Fibroblast of skin of left biceps (primary cell): ENCODE data around the gene KCNJ12.
"Not testable (repeated sequence)": the region's sequence is repeated elsewhere in the genome, so short reads cannot be mapped to it uniquely, and the experiment has no call there.

Experiments
- DNase-seq, 2 experiments: peaks; one replicate each; pipeline ENCODE4 v3.0.0-alpha.2; 2013; ENCODE audit warnings: low read depth in 2 of 2

Gene KCNJ12

DNA sequence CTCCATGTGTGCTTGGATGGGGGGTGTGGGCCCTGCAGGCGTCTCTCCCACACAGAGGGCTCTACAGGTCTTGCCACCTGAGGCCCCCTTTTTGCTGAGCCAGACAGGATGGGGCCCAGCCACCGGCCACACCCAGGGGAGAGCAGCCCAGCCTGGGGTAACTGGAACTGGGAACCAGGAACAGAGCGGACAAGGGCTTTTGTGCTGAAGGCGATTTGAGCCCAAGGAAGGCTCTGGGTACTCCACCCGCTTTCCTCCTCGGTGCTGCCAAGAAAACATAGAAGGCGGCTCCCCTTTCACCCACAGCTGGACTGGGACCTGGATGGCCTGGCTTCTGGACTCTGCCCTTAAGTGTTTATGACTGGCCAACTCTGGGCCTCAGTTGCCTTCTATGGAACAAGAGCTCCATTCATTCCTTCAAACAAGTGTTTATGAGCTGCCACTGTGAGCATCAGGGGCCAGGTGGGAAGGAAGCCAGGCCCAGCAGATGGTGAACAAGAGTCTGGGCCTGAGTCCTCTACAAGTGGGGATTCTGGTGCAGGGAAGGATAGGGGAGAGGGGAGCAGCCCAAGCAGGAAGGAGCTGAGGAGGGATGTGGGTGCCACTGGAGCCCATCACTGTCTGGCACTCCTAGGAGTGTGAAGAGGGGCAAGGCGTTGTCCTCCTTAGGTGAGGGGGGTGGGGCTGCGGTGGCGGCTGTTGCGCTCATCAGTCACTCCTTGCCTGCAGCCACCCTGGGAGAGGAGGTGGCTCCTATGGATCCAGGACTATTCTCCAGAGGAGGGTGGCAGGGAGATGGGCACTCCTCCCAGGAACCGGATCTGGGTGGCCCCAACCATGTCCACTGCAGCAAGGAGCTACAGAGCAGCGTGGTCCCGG lies 46.4 kb downstream of the KCNJ12 start:
- not testable (repeated sequence) for DNase-seq

GRCh38 chr17:21423190-21423493 lies 47.0 kb downstream of the KCNJ12 start:
- DNase-seq = not testable (repeated sequence)

DNA sequence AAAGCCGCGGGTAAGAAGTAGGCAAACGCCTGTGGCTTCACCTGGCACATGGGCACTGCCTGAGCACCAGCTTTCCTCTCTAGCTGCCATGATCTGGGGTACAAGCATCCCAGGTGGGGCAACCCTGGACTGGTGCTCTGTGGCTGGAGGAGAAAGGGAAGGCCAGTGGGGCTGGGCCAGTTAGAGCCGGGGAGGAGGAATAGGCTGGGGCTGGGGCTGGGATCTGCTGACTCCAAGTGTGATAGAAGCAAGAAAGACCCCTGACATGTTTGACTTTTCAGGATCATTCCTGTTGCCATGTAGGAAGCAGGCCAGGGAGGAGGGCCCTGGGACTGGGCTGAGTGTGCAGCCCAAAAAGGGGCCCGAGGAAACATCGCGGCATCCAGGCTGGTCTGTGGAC lies 48.5 kb downstream of the KCNJ12 start:
- not testable (repeated sequence) for DNase-seq

GRCh38 chr17:21425321-21425720 lies 49.2 kb downstream of the KCNJ12 start:
- no peak for DNase-seq

DNA sequence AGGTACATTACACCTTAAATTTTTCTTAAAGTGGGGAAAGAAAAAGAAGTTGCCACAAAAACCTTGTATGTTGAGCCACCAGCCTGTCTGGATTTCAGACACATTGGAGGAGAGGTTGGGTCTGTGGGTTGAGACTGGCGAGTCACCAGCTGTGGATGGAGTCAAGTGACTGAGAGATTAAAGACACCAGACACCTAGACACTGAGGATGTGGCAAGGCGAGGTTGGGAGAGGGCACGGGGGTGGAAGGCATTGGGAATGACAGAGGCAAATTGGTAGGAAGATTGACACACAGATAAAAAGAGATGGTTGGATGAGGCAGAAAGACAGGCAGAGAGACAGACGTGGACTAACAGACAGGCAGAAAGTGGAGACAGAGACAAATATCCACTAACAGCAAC lies 49.6 kb downstream of the KCNJ12 start:
- no peak for DNase-seq

- not testable (repeated sequence) for DNase-seq
Measured at GRCh38 chr17:21426246-21426645, 50.1 kb downstream of the KCNJ12 start.

DNA sequence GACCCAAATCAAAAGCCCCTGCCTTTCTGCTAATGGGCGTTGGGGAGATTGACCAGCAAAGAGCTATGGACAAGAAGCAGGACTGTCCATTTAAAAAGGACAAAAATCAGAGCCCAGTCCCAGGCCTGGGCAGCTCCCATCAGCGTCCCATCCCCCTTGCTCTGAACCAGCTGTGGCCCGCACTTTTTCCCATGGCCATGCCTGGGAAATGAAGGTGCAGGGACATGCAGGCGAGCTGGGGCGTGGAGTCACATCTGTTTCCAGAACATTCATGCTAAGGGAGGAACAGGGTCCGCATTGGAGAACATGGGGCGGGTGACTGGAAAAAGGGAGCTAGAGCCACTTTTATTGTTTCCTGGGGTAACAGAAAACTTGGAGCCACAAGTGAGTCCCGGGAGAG lies 50.7 kb downstream of the KCNJ12 start:
- not testable (repeated sequence) for DNase-seq

- DNase-seq = not testable (repeated sequence)
Measured at GRCh38 chr17:21427727-21428126, 51.6 kb downstream of the KCNJ12 start.

GRCh38 chr17:21428752-21429424 lies 52.7 kb downstream of the KCNJ12 start:
- peak; percentile 10 to 17 for DNase-seq

DNA sequence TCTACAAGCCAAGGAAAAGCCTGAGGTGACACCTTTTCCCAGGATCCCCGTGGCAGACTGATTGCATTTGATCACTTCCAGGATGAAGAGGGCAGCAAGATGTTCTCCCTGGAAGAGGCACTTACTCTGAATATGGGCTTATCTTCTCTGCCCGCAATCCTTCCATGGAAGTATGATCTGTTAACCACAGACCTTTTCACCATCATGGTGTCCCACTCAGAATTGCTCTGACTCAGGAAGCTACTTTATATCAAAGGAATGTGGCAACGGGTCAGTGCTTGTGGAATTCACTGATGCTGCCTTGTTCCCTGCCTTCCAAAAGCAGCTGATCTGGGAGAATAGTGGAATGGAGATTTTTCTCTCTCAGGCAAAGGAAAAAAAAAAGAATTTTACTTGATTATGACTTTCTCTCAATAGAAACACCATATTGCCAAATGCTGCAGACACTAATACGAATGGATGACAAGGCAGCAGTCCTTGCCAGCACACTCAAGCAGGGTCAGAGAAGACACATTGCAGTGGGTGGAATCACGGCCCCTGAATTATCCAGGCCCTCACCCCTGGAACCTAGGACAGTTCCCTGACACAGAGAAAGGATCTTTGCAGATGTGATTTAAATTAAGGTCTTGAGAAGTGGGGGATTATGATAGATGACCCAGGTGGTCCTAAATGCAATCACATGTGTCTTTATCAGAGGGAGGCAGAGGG lies 53.9 kb downstream of the KCNJ12 start:
- DNase-seq = peak; percentile 10 to 17

DNA sequence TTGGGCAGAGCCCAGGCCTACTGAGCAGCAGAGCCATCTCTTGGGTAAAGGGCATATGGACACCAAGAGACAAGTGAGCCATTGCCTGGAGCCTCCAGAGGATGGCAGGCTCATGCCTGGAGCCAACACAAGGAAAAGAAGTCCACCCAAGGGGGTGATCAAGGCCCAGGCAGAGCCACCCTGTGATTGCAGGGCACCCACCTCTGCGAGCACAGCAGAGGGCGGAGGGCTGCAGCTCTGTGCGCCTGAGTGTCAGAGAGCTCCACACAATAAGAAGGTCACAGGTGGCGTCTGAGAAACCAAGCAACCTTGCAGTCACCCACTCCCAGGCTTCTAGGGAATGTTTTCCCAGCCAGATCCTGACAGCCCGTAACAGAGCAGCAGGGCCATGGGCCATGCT lies 57.8 kb downstream of the KCNJ12 start:
- DNase-seq = not testable (repeated sequence)

- not testable (repeated sequence) for DNase-seq
Measured at GRCh38 chr17:21434976-21435375, 58.8 kb downstream of the KCNJ12 start.

GRCh38 chr17:21436481-21436880 lies 60.3 kb downstream of the KCNJ12 start:
- DNase-seq = not testable (repeated sequence)

GRCh38 chr17:21436883-21437836 lies 61.0 kb downstream of the KCNJ12 start:
- DNase-seq = not testable (repeated sequence)

DNA sequence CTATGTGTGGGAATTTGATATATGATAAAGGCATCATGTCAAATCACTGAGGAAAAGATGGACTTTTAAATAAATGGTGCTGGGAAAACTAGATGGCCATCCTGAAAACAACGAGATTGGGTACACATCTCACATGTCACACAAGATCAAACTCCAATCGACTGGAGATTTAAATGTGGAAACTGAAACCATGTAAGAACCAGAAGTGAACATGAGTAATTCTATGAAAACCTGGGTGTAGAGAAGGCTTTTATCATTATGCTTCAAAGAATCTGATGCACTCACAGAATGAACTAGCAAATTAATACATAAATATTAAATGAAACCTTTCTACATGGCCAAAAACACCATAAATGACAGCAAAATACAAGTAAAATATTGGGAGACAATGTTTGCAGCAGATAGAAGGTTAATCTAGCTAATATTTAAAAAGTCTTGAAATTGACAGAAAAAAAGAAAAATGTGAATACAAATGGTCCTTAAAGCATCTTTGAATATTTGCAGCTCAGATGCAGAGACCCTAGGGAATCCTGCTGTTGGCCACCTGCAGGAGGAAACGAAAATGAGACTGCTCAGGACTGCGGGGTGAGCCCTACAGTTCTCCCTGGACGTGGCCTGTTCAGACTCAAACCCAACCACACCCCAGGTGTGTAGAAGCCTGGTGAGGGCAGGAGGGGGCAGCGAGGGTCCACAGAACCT lies 62.3 kb downstream of the KCNJ12 start:
- DNase-seq = not testable (repeated sequence)

DNA sequence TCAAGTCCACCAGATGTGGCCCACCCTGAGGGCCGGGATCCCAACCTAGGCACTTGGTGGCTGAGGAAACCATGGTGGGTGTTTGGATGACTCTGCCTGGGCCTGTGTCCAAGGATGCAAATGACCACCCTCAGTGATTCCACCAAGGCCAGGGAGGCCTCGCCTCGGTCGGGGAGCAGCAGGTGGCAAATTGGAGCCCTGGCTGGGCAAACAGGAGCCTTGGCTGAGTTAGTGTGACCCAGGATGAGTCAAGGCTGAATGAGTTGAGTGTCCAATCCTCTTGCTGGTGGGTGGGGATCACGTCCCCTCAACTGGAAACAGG lies 62.8 kb downstream of the KCNJ12 start:
- not testable (repeated sequence) for DNase-seq

- no peak for DNase-seq
Measured at GRCh38 chr17:21445091-21445650, 69.0 kb downstream of the KCNJ12 start.

- DNase-seq = not testable (repeated sequence)
Measured at GRCh38 chr17:21447552-21447951, 71.4 kb downstream of the KCNJ12 start.

DNA sequence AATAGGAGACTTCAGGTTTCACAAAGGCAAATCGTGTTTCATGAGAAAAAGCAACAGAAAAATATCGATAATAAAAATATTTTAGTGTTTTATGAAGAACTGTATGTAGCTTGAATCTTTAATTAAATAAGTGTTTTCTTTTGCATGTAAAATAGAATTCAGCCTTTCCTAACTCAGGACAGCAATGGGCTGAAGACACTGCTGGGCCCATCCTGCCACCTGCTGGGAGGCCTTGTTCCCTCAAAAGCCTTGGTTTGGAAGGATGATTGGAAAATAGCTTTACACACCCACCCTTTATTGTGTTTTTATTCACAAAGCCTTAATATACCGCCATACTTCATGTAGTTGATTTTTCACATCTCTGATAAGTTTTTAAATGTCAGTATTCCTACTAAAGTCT lies 73.7 kb downstream of the KCNJ12 start:
- DNase-seq = not testable (repeated sequence)

DNA sequence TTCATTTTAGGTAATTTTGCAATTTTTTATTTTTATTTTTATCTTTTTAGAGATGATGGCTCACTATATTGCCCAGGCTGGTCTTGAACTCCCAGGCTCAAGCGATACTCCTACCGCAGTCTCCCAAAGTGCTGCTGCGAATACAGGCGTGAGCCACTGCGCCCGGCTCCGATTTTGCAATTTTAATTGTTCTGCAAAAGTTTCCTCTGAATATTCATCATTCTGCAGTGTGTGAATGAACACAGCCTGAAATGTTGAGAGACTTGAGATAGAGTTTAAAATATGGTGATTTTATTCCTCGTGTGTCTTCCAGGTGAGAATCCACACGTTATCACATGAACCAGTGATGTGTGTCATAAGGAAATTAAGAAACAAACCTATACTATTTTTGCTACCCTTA lies 75.8 kb downstream of the KCNJ12 start:
- DNase-seq = no peak
